ENCODE measurements around the gene UNC119B. TPM values are rescaled to one million over a fixed set of nuclear protein-coding genes. Genes with fewer than 3 reads are reported as not detected.
A peak's percentile ranks its signal among the peaks of the same experiment; 100 is the strongest.

The UNC119B gene
- 23.6 and 32.0 TPM in 2 replicates for polyA plus RNA-seq (2012; rRNA removed)
- 25.3 and 28.0 TPM in 2 replicates for polyA plus RNA-seq (2012; cell fraction: cytosol; rRNA removed)
- polyA plus RNA-seq (2012; cell fraction: nucleus; rRNA removed), result 23.7 and 28.0 TPM in 2 replicates

- CTCF ChIA-PET, result interaction anchor here (0.6 to 5.3 kb wide), 7 partner anchors 12 to 732 kb away, joined by 3 to 67 read pairs (median 6); partner anchors contain the start of genes CABP1 and POP5
- Histone ChIP-seq H3K4me2 (peak within 1 kb of the TSS; percentile 82), H3K36me3 (replicated peaks in 1 of 2; ENCODE audit: control insufficient read depth in 1 of 2, insufficient read depth in 2 of 2, low read length in 1 of 2) (peaks cover 5 to 24% of the 10 kb centered on the region in 2 experiments), H3K79me2 (ENCODE audit: insufficient read depth) (peaks cover 37% of the 10 kb centered on the region), H3K4me1 (ENCODE audit: control insufficient read depth in 1 of 2, insufficient read depth in 2 of 2, low read depth in 1 of 2, low read length in 1 of 2) (peaks cover 0 to 29% of the 10 kb centered on the region in 2 experiments; a peak in 2 of 4 replicates), H3K4me3 (ENCODE audit: low read depth in 2 of 2, low read length in 1 of 2) (peak within 1 kb of the TSS; percentile 78 to 90), H3K9me2 (no peaks in the 10 kb centered on the region), H2AFZ (ENCODE audit: low read depth) (peak within 1 kb of the TSS; percentile 64), H3K9me3 (no peaks in the 10 kb centered on the region), H3K9ac (peak within 1 kb of the TSS; percentile 84), H4K20me1 (ENCODE audit: insufficient read depth) (no peaks in the 10 kb centered on the region), H3K27me3 (ENCODE audit: insufficient read depth) (no peaks in the 10 kb centered on the region), H3F3A (replicated peaks; ENCODE audit: insufficient read depth) (peaks cover 15% of the 10 kb centered on the region), H3K27ac (ENCODE audit: low read depth in 2 of 2, low read length in 1 of 2) (peak within 1 kb of the TSS; percentile 63 to 79; a peak in 3 of 4 replicates)
- peak; percentile 96 for DNase-seq
- 17% methylated on average over 1 of the region's 76 CpGs for WGBS (ENCODE audit: low lambda C conversion rate)
- POLR2A ChIA-PET, result interaction anchor here (0.9 to 2.1 kb wide), 5 partner anchors 12 to 127 kb away, joined by 3 to 8 read pairs (median 3); no protein-coding TSS in a partner anchor
- TF ChIP-seq RAD21 (IDR thresholded peaks at IDR 0.05; ENCODE audit: low read length), result no peak
- no peak for TF ChIP-seq EZH2phosphoT487 (IDR thresholded peaks at IDR 0.05; ENCODE audit: borderline replicate concordance, low read depth)
- no peak for TF ChIP-seq JUND (IDR thresholded peaks at IDR 0.05)
- TF ChIP-seq EP300 (IDR thresholded peaks at IDR 0.05; ENCODE audit: borderline replicate concordance in 1 of 2, low read depth in 1 of 2, low read length in 1 of 2), result no peak
- no peak for TF ChIP-seq USF2 (IDR thresholded peaks at IDR 0.05; ENCODE audit: borderline replicate concordance, low read depth, low read length)
- no peak for TF ChIP-seq TAF1 (IDR thresholded peaks at IDR 0.05; ENCODE audit: borderline replicate concordance, low read depth, low read length)
- no peak for TF ChIP-seq SIN3A (IDR thresholded peaks at IDR 0.05; ENCODE audit: borderline replicate concordance, low read depth, low read length)
- TF ChIP-seq YY1 (IDR thresholded peaks at IDR 0.05; ENCODE audit: low read depth), result peak; percentile 91
- no peak for TF ChIP-seq FOXM1 (IDR thresholded peaks at IDR 0.05; ENCODE audit: low read depth)
- no peak for TF ChIP-seq REST (IDR thresholded peaks at IDR 0.05; ENCODE audit: low read depth, low read length)
- peak; percentile 41 for TF ChIP-seq MXI1 (IDR thresholded peaks at IDR 0.05; ENCODE audit: low read depth, low read length)
- peak; percentile 38 for TF ChIP-seq GATA2 (CRISPR knock-in tag; IDR thresholded peaks at IDR 0.05)
- no peak for TF ChIP-seq FOSL2 (IDR thresholded peaks at IDR 0.05; ENCODE audit: borderline replicate concordance, low read depth)
- no peak for TF ChIP-seq CHD2 (IDR thresholded peaks at IDR 0.05; ENCODE audit: low read length, partially characterized antibody)
- no peak for TF ChIP-seq FOXJ3 (CRISPR knock-in tag; IDR thresholded peaks at IDR 0.05)
- no peak for TF ChIP-seq CTCF (IDR thresholded peaks at IDR 0.05)
- no peak for TF ChIP-seq ZBTB33 (IDR thresholded peaks at IDR 0.05; ENCODE audit: borderline replicate concordance, low read depth)
- no peak for TF ChIP-seq NFIC (IDR thresholded peaks at IDR 0.05; ENCODE audit: borderline replicate concordance)
- TF ChIP-seq USF1 (IDR thresholded peaks at IDR 0.05; ENCODE audit: borderline replicate concordance, low read depth), result no peak
- TF ChIP-seq TCF12 (IDR thresholded peaks at IDR 0.05), result no peak
- TF ChIP-seq TEAD4 (IDR thresholded peaks at IDR 0.05; ENCODE audit: borderline replicate concordance, insufficient read depth), result no peak
- TF ChIP-seq NRF1 (IDR thresholded peaks at IDR 0.05; ENCODE audit: low read depth, low read length), result no peak
- no peak for TF ChIP-seq MEF2A (IDR thresholded peaks at IDR 0.05; ENCODE audit: borderline replicate concordance, low read depth)
Measured at GRCh38 chr12:120710031-120710804, at the start of gene UNC119B. Gene UNC119B (plus strand): TSS chr12:120710458. CDS start chr12:120710475, 17 bp downstream.
